Measurements from ENCODE around the gene MXRA7. TPM values are rescaled to one million over a fixed set of nuclear protein-coding genes. Genes with fewer than 3 reads are reported as not detected.

MXRA7 gene
- total RNA-seq, 1 donor from 2014 or later: 411 TPM

DNA sequence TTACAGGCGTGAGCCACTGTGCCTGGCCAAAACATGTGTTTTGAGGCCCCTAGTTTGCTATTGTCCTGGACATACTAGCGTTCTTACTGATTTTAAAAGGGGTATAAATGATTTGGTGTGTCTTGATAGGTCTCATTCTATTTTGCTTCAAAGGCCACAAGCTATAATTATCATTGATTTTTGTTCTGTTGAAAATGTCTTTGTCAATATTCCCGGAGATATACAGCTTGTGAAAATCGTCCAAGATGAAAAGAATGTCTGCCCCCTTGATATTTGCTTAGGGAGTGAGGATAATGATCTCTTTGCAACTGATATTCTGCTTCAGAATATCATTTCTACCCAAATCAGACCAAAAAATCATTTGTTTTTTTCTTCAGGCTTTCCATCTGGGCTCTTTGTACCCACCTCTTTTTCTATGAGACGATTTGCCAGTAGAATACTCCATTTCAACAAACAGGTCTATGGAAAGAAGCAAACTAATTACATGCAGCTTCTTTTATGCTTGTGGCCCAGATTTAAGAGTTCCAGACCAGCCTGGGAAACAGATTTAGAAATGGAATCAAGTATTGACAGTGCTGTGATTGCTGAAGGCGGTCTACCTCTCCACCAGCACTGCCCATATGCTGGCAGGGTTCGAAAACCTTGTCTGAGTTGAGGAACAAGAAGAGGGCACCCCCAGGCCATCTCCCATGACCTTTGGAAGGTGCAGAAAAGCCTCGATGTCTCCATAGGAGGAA lies 53.1 kb downstream of the MXRA7 start:
- TF ChIP-seq, protein P1, sequence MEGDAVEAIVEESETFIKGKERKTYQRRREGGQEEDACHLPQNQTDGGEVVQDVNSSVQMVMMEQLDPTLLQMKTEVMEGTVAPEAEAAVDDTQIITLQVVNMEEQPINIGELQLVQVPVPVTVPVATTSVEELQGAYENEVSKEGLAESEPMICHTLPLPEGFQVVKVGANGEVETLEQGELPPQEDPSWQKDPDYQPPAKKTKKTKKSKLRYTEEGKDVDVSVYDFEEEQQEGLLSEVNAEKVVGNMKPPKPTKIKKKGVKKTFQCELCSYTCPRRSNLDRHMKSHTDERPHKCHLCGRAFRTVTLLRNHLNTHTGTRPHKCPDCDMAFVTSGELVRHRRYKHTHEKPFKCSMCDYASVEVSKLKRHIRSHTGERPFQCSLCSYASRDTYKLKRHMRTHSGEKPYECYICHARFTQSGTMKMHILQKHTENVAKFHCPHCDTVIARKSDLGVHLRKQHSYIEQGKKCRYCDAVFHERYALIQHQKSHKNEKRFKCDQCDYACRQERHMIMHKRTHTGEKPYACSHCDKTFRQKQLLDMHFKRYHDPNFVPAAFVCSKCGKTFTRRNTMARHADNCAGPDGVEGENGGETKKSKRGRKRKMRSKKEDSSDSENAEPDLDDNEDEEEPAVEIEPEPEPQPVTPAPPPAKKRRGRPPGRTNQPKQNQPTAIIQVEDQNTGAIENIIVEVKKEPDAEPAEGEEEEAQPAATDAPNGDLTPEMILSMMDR (IDR thresholded peaks at IDR 0.05; ENCODE audit: borderline replicate concordance): no peak
- no peak for DNase-seq
- intact Hi-C loops (cut with micrococcal nuclease): no loop called here
- Histone ChIP-seq H3K27ac (replicated peaks) (peak overlapping the region; percentile 38), H3K27me3 (ENCODE audit: low read depth) (no peaks in the 10 kb centered on the region), H3K36me3 (no peaks in the 10 kb centered on the region), H3K9me3 (replicated peaks) (peaks cover under 1% of the 10 kb centered on the region), H3K4me1 (peaks cover 25% of the 10 kb centered on the region), H3K4me3 (no peak overlapping the region)

GRCh38 chr17:76654408-76654807 lies 56.4 kb downstream of the MXRA7 start:
- TF ChIP-seq, protein P1 (IDR thresholded peaks at IDR 0.05; ENCODE audit: borderline replicate concordance): no peak
- H3K4me3 ChIP-seq: no peak overlapping the region
- no peak for DNase-seq
- peaks cover 1% of the 10 kb centered on the region for H3K4me1 ChIP-seq
- no peak overlapping the region for H3K27ac ChIP-seq (replicated peaks)
- intact Hi-C loops (cut with micrococcal nuclease): no loop called here
- H3K36me3 ChIP-seq: no peaks in the 10 kb centered on the region
- H3K27me3 ChIP-seq (ENCODE audit: low read depth): no peaks in the 10 kb centered on the region
- H3K9me3 ChIP-seq (replicated peaks): peaks cover 4% of the 10 kb centered on the region

DNA sequence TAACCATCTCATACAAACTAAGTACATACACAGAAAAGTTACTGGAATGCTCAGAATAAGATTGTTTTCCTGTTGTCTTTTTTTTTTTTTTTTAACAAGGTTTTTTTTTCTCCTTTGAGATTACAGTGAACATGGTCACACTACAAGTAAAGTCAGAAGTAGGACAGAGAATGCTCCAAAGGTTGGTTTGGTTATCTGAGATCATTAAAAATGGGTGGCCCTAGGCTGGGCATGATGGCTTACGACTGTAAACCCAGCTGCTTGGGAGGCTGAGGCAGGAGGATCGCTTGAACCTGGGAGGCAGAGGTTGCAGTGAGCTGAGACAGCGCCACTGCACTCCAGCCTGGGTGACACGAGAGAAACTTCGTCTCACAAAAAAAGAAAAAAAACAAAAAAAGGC lies 60.3 kb downstream of the MXRA7 start:
- intact Hi-C loops (cut with micrococcal nuclease): no loop called here
- Histone ChIP-seq H3K27me3 (ENCODE audit: low read depth) (no peaks in the 10 kb centered on the region), H3K27ac (replicated peaks) (no peak overlapping the region), H3K4me1 (no peaks in the 10 kb centered on the region), H3K4me3 (no peak overlapping the region), H3K36me3 (no peaks in the 10 kb centered on the region), H3K9me3 (replicated peaks) (peaks cover 21% of the 10 kb centered on the region)
- no peak for DNase-seq
- TF ChIP-seq, protein P1 (IDR thresholded peaks at IDR 0.05; ENCODE audit: borderline replicate concordance): no peak

DNA sequence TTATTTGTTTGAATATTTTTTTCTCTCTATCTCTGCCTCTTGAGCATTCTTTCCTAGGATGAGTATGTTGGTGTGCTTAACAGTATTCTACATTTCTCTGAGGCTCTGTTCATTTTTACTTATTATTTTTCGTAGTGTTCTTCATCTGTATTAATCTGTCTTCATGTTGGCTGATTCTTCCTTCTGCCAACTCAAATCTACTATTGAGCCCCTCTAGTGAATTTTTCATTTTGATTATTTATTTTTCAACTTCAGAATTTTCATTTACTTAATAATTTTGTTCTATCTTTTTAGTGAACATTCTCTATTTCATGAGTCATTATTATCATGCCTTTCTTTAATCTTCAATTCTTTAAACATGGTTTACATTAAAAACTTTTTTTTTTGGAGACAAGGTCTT lies 64.1 kb downstream of the MXRA7 start:
- Histone ChIP-seq H3K4me1 (peaks cover 5% of the 10 kb centered on the region), H3K4me3 (no peak overlapping the region), H3K36me3 (no peaks in the 10 kb centered on the region), H3K27ac (replicated peaks) (no peak overlapping the region), H3K9me3 (replicated peaks) (peaks cover 17% of the 10 kb centered on the region), H3K27me3 (ENCODE audit: low read depth) (no peaks in the 10 kb centered on the region)
- DNase-seq: no peak
- intact Hi-C loops (cut with micrococcal nuclease): no loop called here
- TF ChIP-seq, protein P1 (IDR thresholded peaks at IDR 0.05; ENCODE audit: borderline replicate concordance): no peak

GRCh38 chr17:76645481-76645880 lies 65.3 kb downstream of the MXRA7 start:
- intact Hi-C loops (cut with micrococcal nuclease): no loop called here

More at GRCh38 chr17:76645481-76645880, 65.3 kb downstream of the MXRA7 start:
- no peak for DNase-seq
- TF ChIP-seq, protein P1 (IDR thresholded peaks at IDR 0.05; ENCODE audit: borderline replicate concordance): no peak
- no peaks in the 10 kb centered on the region for H3K27me3 ChIP-seq (ENCODE audit: low read depth)
- no peak overlapping the region for H3K4me3 ChIP-seq
- no peaks in the 10 kb centered on the region for H3K36me3 ChIP-seq
- peaks cover 11% of the 10 kb centered on the region for H3K4me1 ChIP-seq
- H3K27ac ChIP-seq (replicated peaks): no peak overlapping the region
- peaks cover 17% of the 10 kb centered on the region for H3K9me3 ChIP-seq (replicated peaks)
